B cell (primary cell): ENCODE data around the gene SLC35F3. TPM values are rescaled to one million over a fixed set of nuclear protein-coding genes. Genes with fewer than 3 reads are reported as not detected.
"Not testable (repeated sequence)": the region's sequence is repeated elsewhere in the genome, so short reads cannot be mapped to it uniquely, and the experiment has no call there.

ENCODE experiments used
- ATAC-seq: fragments of 200-7000 bp; cut with Tn5 transposase; one replicate; pipeline ENCODE4 v1.10.0; 2021; ENCODE audit warnings: low read depth, mild to moderate bottlenecking, moderate number of reproducible peaks, moderate library complexity
- CTCF ChIA-PET: fragments of 350-600 bp; sonication (Branson Sonifier 250); formaldehyde crosslinking; loops from one replicate; lab custom pipeline; 2021; ENCODE audit warnings: antibody characterized with exemption, inconsistent platforms; lab: Charles Lee
- POLR2A ChIA-PET: fragments of 350-600 bp; sonication (Branson Sonifier 250); formaldehyde crosslinking; loops from one replicate; lab custom pipeline; 2021; ENCODE audit warnings: antibody characterized with exemption; lab: Charles Lee
- DNase-seq: peaks from one replicate; pipeline ENCODE4 v3.0.0; 2013
- H2AFZ ChIP-seq: 2 replicates; pipeline ENCODE4 v1.6.1; 2012; ENCODE audit warnings: mild to moderate bottlenecking, low read depth, low read length; ENCODE audit not compliant: insufficient read depth, poor library complexity, severe bottlenecking
- H3K27ac ChIP-seq, 2 donors: 1 replicate in 1 of 2; 2 replicates in 1 of 2; pipeline ENCODE4 v1.5.1; 2012 to 2013; ENCODE audit warnings: low read length in 2 of 2, mild to moderate bottlenecking in 2 of 2, moderate library complexity in 1 of 2
- H3K27me3 ChIP-seq, 4 experiments: fragments of 200-600 bp in 1 of 4; sonication (generic) in 1 of 4; replicated peaks in 1 of 4; 1 replicate in 2 of 4; 2 replicates in 2 of 4; pipeline versions ENCODE4 v1.6.1 to v1.7.0; 2013 to 2016; ENCODE audit warnings: low read length in 3 of 4, mild to moderate bottlenecking in 2 of 4, mixed read lengths in 1 of 4, moderate library complexity in 1 of 4; ENCODE audit not compliant: insufficient read depth in 4 of 4, control insufficient read depth in 3 of 4; ENCODE audit errors: control extremely low read depth in 1 of 4
- H3K36me3 ChIP-seq, 2 experiments: replicated peaks in 1 of 2; 1 replicate in 1 of 2; 2 replicates in 1 of 2; pipeline versions ENCODE4 v1.6.1 to v1.7.1; 2013; ENCODE audit warnings: low read length in 1 of 2; ENCODE audit not compliant: insufficient read depth in 2 of 2, control insufficient read depth in 1 of 2; ENCODE audit errors: control extremely low read depth in 1 of 2, extremely low read depth in 1 of 2
- H3K4me1 ChIP-seq, 2 donors: fragments of 200-600 bp in 1 of 2; sonication (generic) in 1 of 2; 1 replicate in 1 of 2; 2 replicates in 1 of 2; pipeline versions ENCODE4 v1.5.1 to v1.6.1; 2013 to 2017; ENCODE audit warnings: low read length in 2 of 2; ENCODE audit not compliant: control insufficient read depth in 2 of 2, insufficient read depth in 2 of 2
- H3K4me2 ChIP-seq: replicated peaks from 2 replicates; pipeline ENCODE3; 2012; ENCODE audit warnings: mild to moderate bottlenecking, low read depth, low read length; ENCODE audit not compliant: poor library complexity, severe bottlenecking
- H3K4me3 ChIP-seq, 5 experiments: fragments of 200-600 bp in 1 of 5; sonication (generic) in 1 of 5; 1 replicate in 3 of 5; 2 replicates in 2 of 5; pipeline versions ENCODE4 v1.5.1 to v1.7.0; 2011 to 2016; ENCODE audit warnings: low read length in 4 of 5, mild to moderate bottlenecking in 4 of 5, low read depth in 2 of 5, control low read depth in 1 of 5, moderate library complexity in 1 of 5; ENCODE audit not compliant: insufficient read depth in 1 of 5; ENCODE audit errors: control extremely low read depth in 1 of 5, extremely low read depth in 1 of 5
- H3K79me2 ChIP-seq: fragments of 200-600 bp; sonication (generic); one replicate; pipeline ENCODE4 v1.6.0; 2016; ENCODE audit warnings: low read length; ENCODE audit not compliant: control insufficient read depth, insufficient read depth
- H3K9ac ChIP-seq: fragments of 200-600 bp; sonication (generic); 2 replicates; pipeline ENCODE4 v1.6.1; 2017; ENCODE audit warnings: mild to moderate bottlenecking, low read length, moderate library complexity
- H3K9me3 ChIP-seq, 3 donors: one replicate each; pipeline versions ENCODE4 v1.6.1 to v1.7.1; 2013; ENCODE audit warnings: low read length in 2 of 3; ENCODE audit not compliant: control insufficient read depth in 2 of 3, insufficient read depth in 1 of 3; ENCODE audit errors: control extremely low read depth in 1 of 3
- H4K20me1 ChIP-seq: 2 replicates; pipeline ENCODE4 v1.6.0; 2012; ENCODE audit warnings: mild to moderate bottlenecking, low read length; ENCODE audit not compliant: insufficient read depth, control insufficient read depth, poor library complexity, severe bottlenecking
- H3K27ac Mint-ChIP-seq: one replicate; pipeline ENCODE4 v1.8.0; 2021; ENCODE audit warnings: mixed read lengths
- H3K27me3 Mint-ChIP-seq: one replicate; pipeline ENCODE4 v1.8.0; 2021; ENCODE audit warnings: mixed read lengths
- H3K4me1 Mint-ChIP-seq: one replicate; pipeline ENCODE4 v1.8.0; 2021; ENCODE audit warnings: mixed read lengths
- H3K4me3 Mint-ChIP-seq: one replicate; pipeline ENCODE4 v1.8.0; 2021; ENCODE audit warnings: mixed read lengths
- H3K9me3 Mint-ChIP-seq: one replicate; pipeline ENCODE4 v1.8.0; 2022; ENCODE audit warnings: mixed read lengths; ENCODE audit not compliant: insufficient read depth
- CTCF ChIP-seq: fragments of 200-600 bp; IDR thresholded peaks from one replicate; pipeline ENCODE4 v1.8.0; 2022; ENCODE audit warnings: antibody characterized with exemption, mild to moderate bottlenecking
- EZH2 ChIP-seq: IDR thresholded peaks from 2 replicates; pipeline ENCODE4 v1.6.1; 2012; ENCODE audit warnings: borderline replicate concordance, low read depth, mild to moderate bottlenecking, moderate library complexity, low read length; ENCODE audit not compliant: insufficient read depth, poor library complexity, severe bottlenecking
- WGBS: methylation state at CpG from one replicate; pipeline ENCODE4 v1.1.5; 2013; ENCODE audit warnings: missing lambda C conversion rate; ENCODE audit not compliant: insufficient coverage; 5-methylcytosine and 5-hydroxymethylcytosine counted together
- intact Hi-C: fragments of 100-400 bp; cut with micrococcal nuclease; formaldehyde crosslinking; loops from one replicate; pipeline ENCODE4 v1.10.0; 2022
- polyA plus RNA-seq: library from polyadenylated mRNA; depleted of rRNA; stranded (reverse); fragments of >200 nt; gene quantifications from 2 replicates; pipeline ENCODE4 v1.2.3, GENCODE V29; 2012
- total RNA-seq, 2 donors: library from RNA; stranded (reverse); fragments of 120-200 nt in 1 of 2; gene quantifications; 1 replicate in 1 of 2; 2 replicates in 1 of 2; pipeline versions ENCODE4 v1.2.3 to v1.2.4, GENCODE V29; 2013 to 2022

SLC35F3 gene
- total and polyA plus RNA-seq, 2 donors (not counting 1 experiment from before 2014, with no cell fraction given): not detected

GRCh38 chr1:234149217-234149616 is 244.7 kb downstream of the SLC35F3 start:
- no peak overlapping the region for H3K4me3 ChIP-seq
- H3K4me3 Mint-ChIP-seq: no peak overlapping the region
- WGBS: 89% methylated on average over 1 of the region's 3 CpGs
- no peaks in the 10 kb centered on the region for H3K9me3 ChIP-seq
- H3K27me3 ChIP-seq: peaks cover 0 to 17% (median 4%) of the 10 kb centered on the region in 4 experiments
- no peak for DNase-seq
- peaks cover 28% of the 10 kb centered on the region for H3K27me3 Mint-ChIP-seq
- no peaks in the 10 kb centered on the region for H3K9me3 Mint-ChIP-seq
- H3K79me2 ChIP-seq: no peaks in the 10 kb centered on the region
- no peak overlapping the region for H2AFZ ChIP-seq
- no peaks in the 10 kb centered on the region for H3K36me3 ChIP-seq
- H3K27ac Mint-ChIP-seq: no peak overlapping the region
- no peak overlapping the region for H3K4me2 ChIP-seq
- CTCF ChIA-PET: no interaction called here
- no peaks in the 10 kb centered on the region for H4K20me1 ChIP-seq
- H3K9ac ChIP-seq: no peak overlapping the region
- no peaks in the 10 kb centered on the region for H3K4me1 Mint-ChIP-seq
- H3K27ac ChIP-seq: no peak overlapping the region
- TF ChIP-seq EZH2: no peak
- no peak for TF ChIP-seq CTCF
- POLR2A ChIA-PET: no interaction called here
- H3K4me1 ChIP-seq: no peaks in the 10 kb centered on the region
- ATAC-seq: no peak
- intact Hi-C loops: no loop called here

- 94% methylated on average over 2 of the region's 2 CpGs for WGBS
- H3K4me1 Mint-ChIP-seq: no peaks in the 10 kb centered on the region
- H2AFZ ChIP-seq: no peak overlapping the region
- no peak overlapping the region for H3K27ac Mint-ChIP-seq
- H3K9me3 Mint-ChIP-seq: no peaks in the 10 kb centered on the region
- no peaks in the 10 kb centered on the region for H4K20me1 ChIP-seq
- H3K4me1 ChIP-seq: no peaks in the 10 kb centered on the region
- CTCF ChIA-PET: no interaction called here
- ATAC-seq (no peak), DNase-seq (no peak)
- H3K4me3 ChIP-seq: no peak overlapping the region
- peaks cover 0 to 17% (median 4%) of the 10 kb centered on the region in 4 experiments for H3K27me3 ChIP-seq
- TF ChIP-seq EZH2 (no peak), CTCF (no peak)
- H3K36me3 ChIP-seq: no peaks in the 10 kb centered on the region
- POLR2A ChIA-PET: no interaction called here
- no peaks in the 10 kb centered on the region for H3K79me2 ChIP-seq
- intact Hi-C loops: no loop called here
- H3K27ac ChIP-seq: no peak overlapping the region
- peaks cover 28% of the 10 kb centered on the region for H3K27me3 Mint-ChIP-seq
- no peak overlapping the region for H3K4me2 ChIP-seq
- no peak overlapping the region for H3K9ac ChIP-seq
- no peaks in the 10 kb centered on the region for H3K9me3 ChIP-seq
- H3K4me3 Mint-ChIP-seq: no peak overlapping the region
Measured at GRCh38 chr1:234150892-234151291, 246.4 kb downstream of the SLC35F3 start.

GRCh38 chr1:234152344-234152743 is 247.9 kb downstream of the SLC35F3 start:
- H3K9ac ChIP-seq, CTCF ChIA-PET, POLR2A ChIA-PET, H3K9me3 ChIP-seq, H3K4me3 Mint-ChIP-seq, DNase-seq, H3K9me3 Mint-ChIP-seq, H3K36me3 ChIP-seq, H2AFZ ChIP-seq, H3K4me1 ChIP-seq, ATAC-seq, H4K20me1 ChIP-seq, intact Hi-C loops, H3K27ac ChIP-seq, H3K4me2 ChIP-seq, H3K79me2 ChIP-seq, H3K4me3 ChIP-seq, H3K4me1 Mint-ChIP-seq, H3K27ac Mint-ChIP-seq: not testable (repeated sequence)
- WGBS: no CpG with 5 or more reads among the region's 4 CpGs
- peaks cover 0 to 17% (median 4%) of the 10 kb centered on the region in 4 experiments for H3K27me3 ChIP-seq
- H3K27me3 Mint-ChIP-seq: peaks cover 28% of the 10 kb centered on the region
